NT2/D1 (cell line): ENCODE data around the gene KLHDC8B.

Experiments
- YY1 ChIP-seq: IDR thresholded peaks from 2 replicates; pipeline ENCODE4 v1.6.1; 2011; ENCODE audit not compliant: insufficient read length, insufficient read depth
- ZNF274 ChIP-seq: IDR thresholded peaks from 2 replicates; pipeline ENCODE4 v1.6.1; 2011; ENCODE audit warnings: mild to moderate bottlenecking, low read depth, low read length

GRCh38 chr3:49132073-49132436 lies 39.3 kb upstream of the KLHDC8B start:
- TF ChIP-seq YY1 (no peak), ZNF274 (no peak)
